Prostate gland (tissue), 2 donors: Measurements from ENCODE around the gene PERCC1. TPM values are rescaled to one million over a fixed set of nuclear protein-coding genes. Genes with fewer than 3 reads are reported as not detected.

ENCODE experiments used
- DNase-seq: peaks from one replicate; pipeline ENCODE4 v3.0.0-alpha.2; 2019; ENCODE audit warnings: low spot score
- H3K27ac ChIP-seq, 2 donors: fragments of 200-600 bp; sonication (generic); 2 replicates each; pipeline ENCODE4 v1.5.1; 2017 to 2019
- H3K27me3 ChIP-seq: fragments of 200-600 bp; sonication (generic); replicated peaks from 2 replicates; pipeline ENCODE4 v1.5.1; 2019; ENCODE audit not compliant: insufficient read depth
- H3K36me3 ChIP-seq, 2 donors: fragments of 200-600 bp; sonication (generic); 1 replicate in 1 of 2; 2 replicates in 1 of 2; pipeline versions ENCODE4 v1.5.1 to v1.8.1; 2017 to 2019
- H3K4me1 ChIP-seq: fragments of 200-600 bp; sonication (generic); replicated peaks from 2 replicates; pipeline ENCODE4 v1.5.1; 2019
- H3K4me3 ChIP-seq, 2 donors: fragments of 200-600 bp; sonication (generic); 2 replicates each; pipeline ENCODE4 v1.5.1; 2017 to 2019
- H3K9me3 ChIP-seq: fragments of 200-600 bp; sonication (generic); 2 replicates; pipeline ENCODE4 v1.5.1; 2017
- POLR2A ChIP-seq: fragments of 450-650 bp; IDR thresholded peaks from one replicate; pipeline ENCODE4 v1.6.1; 2016; ENCODE audit warnings: antibody characterized with exemption, mild to moderate bottlenecking
- POLR2AphosphoS5 ChIP-seq: sonication (generic); formaldehyde crosslinking; IDR thresholded peaks from one replicate; pipeline ENCODE4 v1.6.1; 2017; ENCODE audit warnings: antibody characterized with exemption
- WGBS: methylation state at CpG from one replicate; pipeline ENCODE4 v1.1.5; 2018; 5-methylcytosine and 5-hydroxymethylcytosine counted together
- intact Hi-C: fragments of 100-400 bp; cut with DNase I; formaldehyde crosslinking; loops from one replicate; pipeline ENCODE4 v1.14.2; 2022
- total RNA-seq, 2 donors: library from RNA; depleted of rRNA; stranded (reverse); fragments of >200 nt; gene quantifications; one replicate each; pipeline ENCODE4 v1.1.0, GENCODE V29; 2016
- TF ChIP-seq, protein P1 (sequence below), 4 experiments: fragments of 200-600 bp in 2 of 4; fragments of 450-650 bp in 2 of 4; sonication (generic) in 2 of 4; IDR thresholded peaks; 1 replicate in 3 of 4; 2 replicates in 1 of 4; pipeline ENCODE4 v1.5.1; 2016 to 2019; ENCODE audit warnings: antibody characterized with exemption in 4 of 4, mild to moderate bottlenecking in 2 of 4, moderate library complexity in 2 of 4

PERCC1 gene
- total RNA-seq, 2 donors from 2014 or later = 26.0 to 45.2 TPM

- DNase-seq = no peak
- H3K9me3 ChIP-seq = no peaks in the 10 kb centered on the region
- WGBS = 93% methylated on average over 7 of the region's 7 CpGs
- intact Hi-C loops = no loop called here
- TF ChIP-seq POLR2AphosphoS5 (no peak), POLR2A (no peak)
- TF ChIP-seq, protein P1, sequence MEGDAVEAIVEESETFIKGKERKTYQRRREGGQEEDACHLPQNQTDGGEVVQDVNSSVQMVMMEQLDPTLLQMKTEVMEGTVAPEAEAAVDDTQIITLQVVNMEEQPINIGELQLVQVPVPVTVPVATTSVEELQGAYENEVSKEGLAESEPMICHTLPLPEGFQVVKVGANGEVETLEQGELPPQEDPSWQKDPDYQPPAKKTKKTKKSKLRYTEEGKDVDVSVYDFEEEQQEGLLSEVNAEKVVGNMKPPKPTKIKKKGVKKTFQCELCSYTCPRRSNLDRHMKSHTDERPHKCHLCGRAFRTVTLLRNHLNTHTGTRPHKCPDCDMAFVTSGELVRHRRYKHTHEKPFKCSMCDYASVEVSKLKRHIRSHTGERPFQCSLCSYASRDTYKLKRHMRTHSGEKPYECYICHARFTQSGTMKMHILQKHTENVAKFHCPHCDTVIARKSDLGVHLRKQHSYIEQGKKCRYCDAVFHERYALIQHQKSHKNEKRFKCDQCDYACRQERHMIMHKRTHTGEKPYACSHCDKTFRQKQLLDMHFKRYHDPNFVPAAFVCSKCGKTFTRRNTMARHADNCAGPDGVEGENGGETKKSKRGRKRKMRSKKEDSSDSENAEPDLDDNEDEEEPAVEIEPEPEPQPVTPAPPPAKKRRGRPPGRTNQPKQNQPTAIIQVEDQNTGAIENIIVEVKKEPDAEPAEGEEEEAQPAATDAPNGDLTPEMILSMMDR (IDR thresholded peaks at IDR 0.05) = no peak
- peaks cover 3 to 22% of the 10 kb centered on the region in 2 donors for H3K36me3 ChIP-seq
- no peaks in the 10 kb centered on the region for H3K27me3 ChIP-seq
- no peak overlapping the region for H3K4me3 ChIP-seq
- H3K27ac ChIP-seq = no peak overlapping the region
- H3K4me1 ChIP-seq = no peaks in the 10 kb centered on the region
Measured at GRCh38 chr16:1389762-1390161, 41.1 kb upstream of the PERCC1 start.

DNA sequence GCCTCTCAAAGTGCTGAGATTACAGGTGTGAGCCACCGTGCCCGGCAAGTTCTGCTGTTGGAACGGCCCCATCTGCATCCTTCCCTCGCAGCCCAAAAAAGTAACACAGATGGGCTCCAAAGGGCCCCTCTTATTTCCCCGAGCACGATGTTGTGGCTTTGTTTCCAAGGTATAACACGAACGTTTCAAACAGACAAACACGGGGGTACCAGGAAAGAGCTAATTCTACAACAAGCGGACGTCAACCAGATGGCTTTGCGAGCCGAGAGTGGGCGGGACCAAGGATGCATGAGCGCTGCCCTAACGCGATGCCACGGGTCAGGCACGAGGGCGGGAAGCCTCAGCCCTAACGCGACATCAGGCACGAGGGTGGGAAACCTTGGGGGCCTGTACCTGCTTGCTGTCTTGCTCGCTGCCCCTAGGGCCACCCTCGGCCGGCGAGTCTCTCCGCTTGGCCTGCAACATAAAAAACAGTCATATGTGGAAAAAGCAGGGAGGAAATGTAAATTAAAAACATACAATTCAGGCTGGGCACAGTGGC is 40.6 kb upstream of the PERCC1 start:
- H3K9me3 ChIP-seq = no peaks in the 10 kb centered on the region

DNA sequence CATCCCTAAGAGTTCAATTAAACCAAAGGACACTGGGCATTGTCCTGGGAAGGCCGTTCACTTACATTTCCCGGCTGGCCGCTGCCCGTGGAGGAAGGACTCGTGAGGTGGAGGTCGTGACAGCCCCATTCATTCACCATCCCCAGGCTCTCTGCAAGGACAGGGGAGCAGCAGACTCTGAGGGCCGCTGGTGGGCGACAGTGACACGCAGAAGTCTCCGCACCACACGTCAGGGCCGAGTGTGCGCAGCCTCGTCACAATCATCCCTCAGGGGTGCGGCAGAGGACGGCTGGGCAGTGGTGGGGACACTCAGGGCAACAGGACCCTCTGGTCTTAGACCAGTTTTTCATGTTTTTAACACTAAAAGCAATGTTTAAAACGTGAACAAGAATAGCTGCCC is 38.1 kb upstream of the PERCC1 start:
- TF ChIP-seq POLR2AphosphoS5 (no peak), POLR2A (no peak)
- TF ChIP-seq, protein P1 (IDR thresholded peaks at IDR 0.05) = no peak
- peaks cover 3 to 22% of the 10 kb centered on the region in 2 donors for H3K36me3 ChIP-seq
- no peaks in the 10 kb centered on the region for H3K9me3 ChIP-seq
- intact Hi-C loops = no loop called here
- no peaks in the 10 kb centered on the region for H3K4me1 ChIP-seq
- 93% methylated on average over 17 of the region's 17 CpGs for WGBS
- H3K27me3 ChIP-seq = no peaks in the 10 kb centered on the region
- no peak overlapping the region for H3K4me3 ChIP-seq
- DNase-seq = no peak
- no peak overlapping the region for H3K27ac ChIP-seq

More for the DNA sequence above, 40.6 kb upstream of the PERCC1 start:
- intact Hi-C loops = no loop called here
- Histone ChIP-seq H3K27me3 (no peaks in the 10 kb centered on the region), H3K4me3 (no peak overlapping the region), H3K27ac (no peak overlapping the region), H3K4me1 (no peaks in the 10 kb centered on the region), H3K36me3 (peaks cover 3 to 22% of the 10 kb centered on the region in 2 donors)
- WGBS = 81% methylated on average over 28 of the region's 28 CpGs
- TF ChIP-seq POLR2A (no peak), POLR2AphosphoS5 (no peak)
- TF ChIP-seq, protein P1 (IDR thresholded peaks at IDR 0.05) = no peak
- no peak for DNase-seq

DNA sequence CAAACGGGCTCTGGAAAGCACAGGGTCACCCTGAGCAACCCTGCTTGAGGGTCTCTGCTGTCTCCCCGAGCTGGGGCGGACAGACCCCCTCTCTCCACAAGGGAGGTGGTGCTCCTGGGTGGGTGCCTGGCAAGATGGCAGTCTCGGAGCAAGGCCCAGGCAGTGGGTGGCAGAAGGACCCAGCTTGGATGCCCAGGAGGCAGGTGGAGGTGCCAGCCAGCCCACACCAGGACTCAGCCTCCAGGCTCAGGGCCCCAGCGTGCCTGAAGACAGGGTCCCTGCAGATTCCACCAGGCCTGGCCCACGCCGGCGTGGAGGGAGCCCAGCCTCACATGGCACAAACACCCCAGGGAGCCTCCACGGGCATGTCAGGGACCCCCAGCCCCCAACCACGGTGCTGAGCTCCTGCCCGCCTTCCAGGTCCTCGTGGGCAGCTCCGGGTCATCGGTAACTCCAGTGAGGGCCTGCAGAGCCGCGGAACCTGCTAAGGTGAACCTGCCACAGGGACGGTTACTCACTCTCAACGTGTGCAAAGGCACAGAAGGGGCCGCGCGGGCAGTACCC is 37.2 kb upstream of the PERCC1 start:
- Histone ChIP-seq H3K27me3 (no peaks in the 10 kb centered on the region), H3K4me3 (no peak overlapping the region), H3K4me1 (no peaks in the 10 kb centered on the region), H3K36me3 (peaks cover 3 to 23% of the 10 kb centered on the region in 2 donors), H3K9me3 (no peaks in the 10 kb centered on the region), H3K27ac (no peak overlapping the region)
- TF ChIP-seq, protein P1 (IDR thresholded peaks at IDR 0.05) = no peak
- TF ChIP-seq POLR2A (no peak), POLR2AphosphoS5 (no peak)
- no peak for DNase-seq
- intact Hi-C loops = no loop called here
- 94% methylated on average over 20 of the region's 21 CpGs for WGBS

DNA sequence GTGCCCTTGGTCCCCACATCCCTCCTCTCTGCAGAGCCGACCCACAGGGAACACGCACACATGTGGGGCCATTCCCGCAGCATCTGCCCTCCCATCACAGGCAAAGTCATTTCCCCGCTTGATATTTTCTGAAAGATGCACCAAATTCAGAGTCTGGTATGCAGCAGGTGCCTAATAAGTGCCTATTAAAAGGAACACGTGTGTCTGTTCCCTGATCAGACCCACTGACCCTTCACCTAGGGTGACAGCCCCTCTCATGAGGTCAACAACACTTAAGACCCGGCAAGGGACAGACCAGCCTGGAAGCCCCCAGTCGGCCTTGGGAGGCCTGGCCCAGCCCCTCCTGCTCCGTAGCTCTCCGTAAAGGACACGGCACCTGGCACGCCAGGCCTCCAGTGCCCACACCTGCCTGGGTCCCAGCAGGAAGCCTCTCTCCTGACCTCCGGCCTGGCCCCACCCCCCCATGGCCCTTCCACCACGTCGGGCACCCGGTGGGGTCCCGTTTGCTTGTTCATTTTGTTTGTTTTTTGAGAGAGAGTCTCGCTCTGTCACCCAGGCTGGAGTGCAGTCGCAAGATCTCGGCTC is 36.4 kb upstream of the PERCC1 start:
- H3K4me3 ChIP-seq = no peak overlapping the region
- H3K36me3 ChIP-seq = peaks cover 2 to 31% of the 10 kb centered on the region in 2 donors
- H3K9me3 ChIP-seq = no peaks in the 10 kb centered on the region
- WGBS = 88% methylated on average over 18 of the region's 19 CpGs
- intact Hi-C loops = no loop called here
- no peak for TF ChIP-seq POLR2A
- TF ChIP-seq, protein P1 (IDR thresholded peaks at IDR 0.05) = no peak
- no peak for TF ChIP-seq POLR2AphosphoS5
- H3K4me1 ChIP-seq = no peaks in the 10 kb centered on the region
- no peaks in the 10 kb centered on the region for H3K27me3 ChIP-seq
- DNase-seq = no peak
- H3K27ac ChIP-seq = no peak overlapping the region
